ENCODE data around the gene POU4F3.
"Not testable (repeated sequence)": the region's sequence is repeated elsewhere in the genome, so short reads cannot be mapped to it uniquely, and the experiment has no call there.

Gene POU4F3

DNA sequence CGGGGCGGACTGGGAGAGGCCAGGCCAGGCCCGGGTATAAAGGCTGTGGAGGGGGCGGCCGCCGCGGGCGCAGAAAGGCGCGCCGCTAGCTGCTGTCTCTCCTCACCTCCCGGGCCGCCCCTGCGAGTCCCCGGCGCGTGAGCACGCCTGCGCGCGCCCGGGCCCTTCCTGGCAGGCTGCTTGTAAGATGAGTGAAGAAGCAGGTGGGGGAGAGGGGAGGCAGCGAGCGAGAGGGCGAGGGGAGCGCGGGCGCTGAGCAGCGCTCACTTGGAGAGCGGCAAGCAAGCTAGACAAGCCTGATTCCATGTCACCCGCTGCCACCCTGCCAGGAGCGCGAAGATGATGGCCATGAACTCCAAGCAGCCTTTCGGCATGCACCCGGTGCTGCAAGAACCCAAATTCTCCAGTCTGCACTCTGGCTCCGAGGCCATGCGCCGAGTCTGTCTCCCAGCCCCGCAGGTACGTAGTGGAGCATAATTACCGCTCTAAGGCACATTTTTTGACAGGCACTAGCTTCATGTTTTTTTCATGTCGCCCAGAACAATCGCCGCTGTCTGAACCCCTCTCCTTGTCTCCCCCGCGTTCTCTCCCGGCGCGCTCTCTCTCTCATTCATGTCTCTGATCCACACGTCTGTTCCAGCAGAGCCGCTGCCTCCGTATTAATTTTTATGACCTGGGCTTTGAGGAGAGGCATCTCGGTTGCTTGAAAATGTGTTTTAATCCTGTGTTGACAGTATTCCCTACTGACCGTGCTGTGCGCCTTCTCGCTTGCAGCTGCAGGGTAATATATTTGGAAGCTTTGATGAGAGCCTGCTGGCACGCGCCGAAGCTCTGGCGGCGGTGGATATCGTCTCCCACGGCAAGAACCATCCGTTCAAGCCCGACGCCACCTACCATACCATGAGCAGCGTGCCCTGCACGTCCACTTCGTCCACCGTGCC, at the start of gene POU4F3:
POU4F3 (plus strand) TSS at position 66 of the 941 bp plus-strand sequence; CDS start at position 340, 274 bp downstream.
- no peak for DNase-seq (ENCODE audit: low read depth in 2 of 2, low spot score in 1 of 2)

DNA sequence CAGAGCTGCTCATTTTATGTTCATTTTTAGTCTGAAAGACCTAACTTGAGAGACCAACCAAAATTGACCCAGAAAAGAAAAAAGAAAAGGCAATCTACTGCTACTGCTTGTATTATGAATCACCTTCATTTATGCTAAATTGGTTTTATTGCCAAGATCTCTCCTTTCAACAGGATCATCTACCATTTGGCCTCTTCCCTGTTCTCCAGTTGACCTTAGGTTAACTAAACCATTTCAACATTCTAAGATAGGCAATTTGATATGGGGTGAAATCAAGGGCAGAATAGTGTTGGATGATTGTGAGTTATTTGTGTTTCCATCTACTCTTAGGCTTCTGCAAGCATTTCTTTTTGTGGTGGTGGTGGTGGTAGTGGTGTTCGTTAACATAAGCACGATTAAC, 48.3 kb upstream of the POU4F3 start:
- no peak for DNase-seq (ENCODE audit: low read depth in 2 of 2, low spot score in 1 of 2)

GRCh38 chr5:146291421-146292074, 47.1 kb upstream of the POU4F3 start:
- DNase-seq (ENCODE audit: low read depth in 2 of 2, low spot score in 1 of 2): no peak

DNA sequence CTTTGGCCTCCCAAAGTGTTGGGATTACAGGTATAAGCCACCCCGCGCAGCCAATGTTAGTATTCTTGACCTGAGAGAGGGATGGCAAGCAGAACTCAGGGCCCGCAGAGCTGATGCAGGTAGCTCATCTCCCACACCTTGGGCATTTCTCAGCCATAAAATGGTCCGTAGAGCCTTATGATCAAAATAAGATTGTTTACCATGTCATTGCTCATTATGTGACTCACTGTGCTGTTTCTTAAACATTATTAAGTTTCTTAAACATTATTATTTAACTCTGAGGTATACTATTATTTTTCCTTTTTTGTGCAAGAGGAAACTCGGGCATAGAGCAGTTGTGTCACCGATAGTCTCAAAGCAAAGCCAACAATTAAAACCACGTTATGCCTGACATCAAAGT, 42.4 kb upstream of the POU4F3 start:
- no peak for DNase-seq (ENCODE audit: low read depth in 2 of 2, low spot score in 1 of 2)

- DNase-seq (ENCODE audit: low read depth in 2 of 2, low spot score in 1 of 2): not testable (repeated sequence)
These were observed 39.7 kb upstream of the POU4F3 start for GRCh38 chr5:146298920-146299319.

DNA sequence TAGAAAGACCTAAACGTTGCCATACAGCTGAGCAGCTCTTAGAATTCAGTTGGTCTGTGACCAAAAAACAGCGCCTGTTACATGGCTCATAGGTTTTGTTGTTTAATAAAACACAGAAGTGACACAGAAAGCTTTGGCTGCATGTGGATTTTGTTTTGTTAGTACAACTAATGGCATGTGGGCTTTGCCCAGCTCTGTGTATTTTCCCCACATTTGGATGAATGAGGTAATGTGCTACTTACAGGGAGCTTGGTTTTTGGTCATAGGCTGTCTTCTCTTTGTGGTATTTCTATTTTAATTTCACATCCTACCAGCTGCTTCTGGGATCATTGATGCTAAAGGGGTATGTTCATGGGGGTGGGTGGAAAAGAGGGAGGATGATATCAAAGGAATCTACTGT, 37.0 kb upstream of the POU4F3 start:
- no peak for DNase-seq (ENCODE audit: low read depth in 2 of 2, low spot score in 1 of 2)

- no peak for DNase-seq (ENCODE audit: low read depth in 2 of 2, low spot score in 1 of 2)
These were observed 36.2 kb upstream of the POU4F3 start for GRCh38 chr5:146302406-146302805.

- DNase-seq (ENCODE audit: low read depth in 2 of 2, low spot score in 1 of 2): no peak
These were observed 31.8 kb upstream of the POU4F3 start for GRCh38 chr5:146306838-146307237.

- no peak for DNase-seq (ENCODE audit: low read depth in 2 of 2, low spot score in 1 of 2)
These were observed 30.8 kb upstream of the POU4F3 start for GRCh38 chr5:146307796-146308195.

- DNase-seq (ENCODE audit: low read depth in 2 of 2, low spot score in 1 of 2): no peak
These were observed 28.1 kb upstream of the POU4F3 start for GRCh38 chr5:146310540-146310939.

DNA sequence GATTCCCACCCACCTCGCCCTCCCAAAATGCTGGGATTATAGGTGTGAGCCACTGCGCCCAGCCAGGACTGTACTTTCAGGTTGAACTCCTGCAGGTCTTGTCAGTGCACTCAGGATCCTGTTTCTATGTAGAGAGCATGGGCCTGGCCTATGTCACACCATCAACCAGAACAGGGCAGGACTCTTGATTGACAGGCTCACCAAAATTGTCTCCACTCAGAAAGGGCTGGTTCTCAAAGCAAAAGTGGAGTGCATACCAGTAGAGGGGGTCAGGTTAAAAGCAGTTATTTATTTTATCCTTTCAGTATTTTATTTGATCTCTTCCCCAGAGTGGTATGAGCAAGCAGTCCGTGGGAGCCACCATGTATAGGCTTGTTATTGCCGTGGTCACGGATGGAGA, 27.4 kb upstream of the POU4F3 start:
- no peak for DNase-seq (ENCODE audit: low read depth in 2 of 2, low spot score in 1 of 2)

GRCh38 chr5:146313027-146313426, 25.6 kb upstream of the POU4F3 start:
- DNase-seq (ENCODE audit: low read depth in 2 of 2, low spot score in 1 of 2): no peak

- DNase-seq (ENCODE audit: low read depth in 2 of 2, low spot score in 1 of 2): no peak
These were observed 17.1 kb upstream of the POU4F3 start for GRCh38 chr5:146321571-146321970.

DNA sequence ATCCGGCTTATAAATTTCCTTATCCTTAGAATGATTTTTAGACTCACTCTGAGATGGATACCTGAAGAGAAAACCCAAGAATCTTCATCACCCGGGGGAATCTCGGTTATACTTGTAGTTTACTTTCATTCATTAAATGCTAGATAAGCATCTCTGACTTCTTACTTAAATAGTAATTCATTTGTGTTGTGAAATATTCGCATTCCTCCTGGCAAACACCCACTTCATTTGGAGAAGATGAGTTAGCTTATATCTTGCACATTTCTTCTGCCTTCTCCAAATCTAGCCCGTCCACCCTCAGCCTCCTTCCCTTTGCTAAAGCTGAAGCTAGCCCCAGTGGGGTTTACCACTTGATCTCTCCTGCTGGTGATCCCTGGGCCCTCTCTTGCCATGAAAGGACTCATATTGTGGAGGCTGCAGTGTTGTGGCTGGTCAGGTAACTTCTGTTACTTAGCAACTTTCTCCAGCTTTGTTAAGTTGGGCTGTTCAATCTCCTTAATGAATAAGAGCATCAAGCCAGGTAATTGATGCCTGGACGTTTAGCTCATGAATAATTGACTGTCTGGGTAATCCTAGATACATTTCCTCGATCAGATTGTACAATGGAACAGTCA, 11.3 kb upstream of the POU4F3 start:
- DNase-seq (ENCODE audit: low read depth in 2 of 2, low spot score in 1 of 2): no peak

GRCh38 chr5:146327989-146328388, 10.7 kb upstream of the POU4F3 start:
- no peak for DNase-seq (ENCODE audit: low read depth in 2 of 2, low spot score in 1 of 2)

DNA sequence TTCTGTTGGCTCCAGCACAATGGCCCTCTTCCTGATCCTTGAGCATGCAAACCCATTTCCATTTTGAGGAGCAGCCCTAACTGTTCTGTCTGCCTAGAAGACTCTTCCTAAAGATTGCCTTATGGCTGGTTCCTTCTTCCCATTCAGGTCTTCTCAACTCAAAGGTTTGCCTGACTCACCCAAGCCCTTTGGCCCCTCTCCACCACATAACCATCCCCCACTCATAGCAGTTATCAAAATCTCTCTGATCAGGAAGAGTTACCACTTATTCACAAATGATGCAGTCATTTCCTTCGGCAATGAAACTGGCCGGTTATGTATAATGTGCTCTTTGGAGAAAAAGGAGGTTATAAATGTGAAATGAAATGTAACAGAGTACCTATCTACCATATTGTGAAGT, 8.9 kb upstream of the POU4F3 start:
- no peak for DNase-seq (ENCODE audit: low read depth in 2 of 2, low spot score in 1 of 2)

- DNase-seq (ENCODE audit: low read depth in 2 of 2, low spot score in 1 of 2): no peak
These were observed 7.2 kb upstream of the POU4F3 start for GRCh38 chr5:146331423-146331822.

- no peak for DNase-seq (ENCODE audit: low read depth in 2 of 2, low spot score in 1 of 2)
These were observed 4.5 kb upstream of the POU4F3 start for GRCh38 chr5:146334074-146334533.

DNA sequence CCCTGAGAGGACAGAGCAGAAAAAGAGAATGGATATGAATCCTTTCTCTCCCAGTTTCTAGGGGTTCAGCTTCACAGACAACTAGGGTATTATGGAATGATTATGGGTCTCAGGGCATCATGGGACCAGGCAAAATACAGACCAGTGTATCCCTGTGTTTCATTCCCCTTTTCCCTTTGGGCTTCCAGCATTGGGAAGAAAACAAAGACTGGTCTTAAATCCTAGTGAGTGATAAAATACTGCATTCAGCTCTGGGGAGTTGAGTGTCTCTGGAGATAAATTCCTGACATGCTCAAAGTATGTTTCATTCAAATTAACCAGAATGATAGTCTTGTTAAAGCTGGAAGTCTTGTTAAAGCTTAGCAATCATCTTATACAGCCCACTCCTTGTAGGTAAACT, 2.4 kb upstream of the POU4F3 start:
- no peak for DNase-seq (ENCODE audit: low read depth in 2 of 2, low spot score in 1 of 2)

DNA sequence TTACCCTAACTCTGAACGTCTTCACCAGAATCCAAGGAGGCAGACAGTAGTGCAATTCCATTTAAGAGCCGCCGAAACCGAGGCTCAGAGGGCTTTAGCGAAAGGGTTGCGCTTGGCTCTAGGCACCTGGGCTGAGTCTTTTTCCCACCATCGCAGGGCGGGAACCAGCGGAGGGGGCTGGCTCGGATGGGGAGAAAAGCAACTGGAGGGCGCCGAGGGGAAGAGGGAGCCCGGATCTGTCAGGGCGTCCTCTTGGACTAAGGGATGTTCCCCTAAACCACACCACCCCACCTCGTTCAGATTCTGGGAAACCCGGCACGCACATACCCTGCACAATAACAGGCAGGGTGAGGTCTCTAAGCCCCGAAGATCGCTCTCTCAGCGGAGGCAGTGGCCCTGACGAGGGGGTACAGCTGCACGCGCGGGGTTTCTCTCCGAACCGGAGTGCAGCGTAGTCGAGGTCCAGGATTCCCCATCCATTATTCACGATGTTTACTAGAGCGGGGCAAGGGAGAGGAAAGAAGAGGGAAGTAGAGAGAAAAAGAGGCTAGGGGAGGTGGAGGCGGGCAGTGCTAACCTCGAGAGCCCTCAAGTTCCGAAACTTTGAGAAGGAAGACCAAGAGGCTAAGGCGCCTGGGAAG, 1.3 kb upstream of the POU4F3 start:
- DNase-seq (ENCODE audit: low read depth in 2 of 2, low spot score in 1 of 2): no peak

DNA sequence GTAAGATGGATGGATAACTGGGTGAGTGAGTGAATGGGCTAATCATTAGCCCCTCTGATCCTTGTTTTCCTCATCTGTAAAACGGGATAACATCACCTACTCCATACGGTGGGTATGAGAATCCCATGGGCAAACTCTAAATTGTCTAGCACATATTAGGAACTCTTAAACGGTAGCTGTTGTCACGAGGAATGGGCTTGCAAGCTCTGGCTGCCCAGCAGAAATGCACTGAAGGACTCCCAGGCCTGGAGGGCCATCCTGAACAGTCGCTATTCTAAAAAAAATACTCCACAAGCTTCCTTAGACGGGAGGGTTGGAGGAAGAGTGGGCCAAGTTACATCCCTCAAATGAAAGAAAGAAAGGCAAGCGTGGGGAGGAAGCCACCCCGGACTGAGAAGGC, 711 bp upstream of the POU4F3 start:
- DNase-seq (ENCODE audit: low read depth in 2 of 2, low spot score in 1 of 2): no peak

All from stimulated activated CD8-positive, alpha-beta memory T cell treated with anti-CD3 and anti-CD28 coated beads, Interleukin-4, amount 100 ng/mL, for 4 hours (primary cell).